ENCODE results near the gene DDX42.

The DDX42 gene

GRCh38 chr17:63774141-63774968, at the start of gene DDX42:
TSS of gene DDX42 (plus strand) at chr17:63774170. CDS start at chr17:63787050, 12,880 bp downstream.
- in situ Hi-C loops (cut with HindIII; ENCODE audit: low sequenced_read_pairs), result no loop called here

GRCh38 chr17:63735691-63736090, 38.3 kb upstream of the DDX42 start:
- in situ Hi-C loops (cut with HindIII; ENCODE audit: low sequenced_read_pairs), result no loop called here

GRCh38 chr17:63740464-63741142, 33.4 kb upstream of the DDX42 start:
- in situ Hi-C loops (cut with HindIII; ENCODE audit: low sequenced_read_pairs), result no loop called here

GRCh38 chr17:63741143-63741407, 32.9 kb upstream of the DDX42 start:
- in situ Hi-C loops (cut with HindIII; ENCODE audit: low sequenced_read_pairs), result no loop called here

- in situ Hi-C loops (cut with HindIII; ENCODE audit: low sequenced_read_pairs), result no loop called here
Measured at GRCh38 chr17:63741408-63742173, 32.4 kb upstream of the DDX42 start, which contains the start of gene STRADA. TSS of gene STRADA (minus strand) at chr17:63741799. CDS start at chr17:63728369, 13,430 bp downstream.

GRCh38 chr17:63751806-63752205, 22.2 kb upstream of the DDX42 start:
- in situ Hi-C loops (cut with HindIII; ENCODE audit: low sequenced_read_pairs), result no loop called here

GRCh38 chr17:63752707-63753106, 21.3 kb upstream of the DDX42 start:
- in situ Hi-C loops (cut with HindIII; ENCODE audit: low sequenced_read_pairs), result no loop called here

- in situ Hi-C loops (cut with HindIII; ENCODE audit: low sequenced_read_pairs), result no loop called here
Measured at GRCh38 chr17:63753215-63753614, 20.8 kb upstream of the DDX42 start.

- in situ Hi-C loops (cut with HindIII; ENCODE audit: low sequenced_read_pairs), result no loop called here
Measured at GRCh38 chr17:63754046-63754445, 19.9 kb upstream of the DDX42 start.

- in situ Hi-C loops (cut with HindIII; ENCODE audit: low sequenced_read_pairs), result no loop called here
Measured at GRCh38 chr17:63758428-63758827, 15.5 kb upstream of the DDX42 start.

GRCh38 chr17:63760771-63761539, 13.0 kb upstream of the DDX42 start:
- in situ Hi-C loops (cut with HindIII; ENCODE audit: low sequenced_read_pairs), result no loop called here

- in situ Hi-C loops (cut with HindIII; ENCODE audit: low sequenced_read_pairs), result no loop called here
Measured at GRCh38 chr17:63762161-63763078, 11.6 kb upstream of the DDX42 start.

- in situ Hi-C loops (cut with HindIII; ENCODE audit: low sequenced_read_pairs), result loop anchor here (5.0 kb wide), 2 partner anchors 38 to 87 kb away; no protein-coding TSS in a partner anchor
Measured at GRCh38 chr17:63764716-63765115, 9.3 kb upstream of the DDX42 start.

GRCh38 chr17:63766754-63767153, 7.2 kb upstream of the DDX42 start:
- in situ Hi-C loops (cut with HindIII; ENCODE audit: low sequenced_read_pairs), result loop anchor here (5.0 kb wide), 2 partner anchors 36 to 89 kb away; no protein-coding TSS in a partner anchor

- in situ Hi-C loops (cut with HindIII; ENCODE audit: low sequenced_read_pairs), result loop anchor here (5.0 kb wide), 2 partner anchors 34 to 91 kb away; no protein-coding TSS in a partner anchor
Measured at GRCh38 chr17:63768433-63768832, 5.5 kb upstream of the DDX42 start.

GRCh38 chr17:63772801-63773271, 1.1 kb upstream of the DDX42 start:
- in situ Hi-C loops (cut with HindIII; ENCODE audit: low sequenced_read_pairs), result no loop called here

- in situ Hi-C loops (cut with HindIII; ENCODE audit: low sequenced_read_pairs), result no loop called here
Measured at GRCh38 chr17:63773272-63774140, 464 bp upstream of the DDX42 start, which contains the start of gene CCDC47. TSS of gene CCDC47 (minus strand) at chr17:63773597. CDS start at chr17:63766175, 7,422 bp downstream.

- in situ Hi-C loops (cut with HindIII; ENCODE audit: low sequenced_read_pairs), result no loop called here
Measured at GRCh38 chr17:63774969-63775265, 947 bp downstream of the DDX42 start.

GRCh38 chr17:63775420-63775819, 1.4 kb downstream of the DDX42 start:
- in situ Hi-C loops (cut with HindIII; ENCODE audit: low sequenced_read_pairs), result no loop called here
